Camera-type eye (tissue), 1 donor: ENCODE results near the gene BCDIN3D. TPM values are rescaled to one million over a fixed set of nuclear protein-coding genes. Genes with fewer than 3 reads are reported as not detected.

Experiments used
- total RNA-seq: library from RNA; depleted of rRNA; stranded (reverse); fragments of >200 nt; gene quantifications from one replicate; pipeline ENCODE4 v1.2.3, GENCODE V29; 2014

The BCDIN3D gene, protein sequence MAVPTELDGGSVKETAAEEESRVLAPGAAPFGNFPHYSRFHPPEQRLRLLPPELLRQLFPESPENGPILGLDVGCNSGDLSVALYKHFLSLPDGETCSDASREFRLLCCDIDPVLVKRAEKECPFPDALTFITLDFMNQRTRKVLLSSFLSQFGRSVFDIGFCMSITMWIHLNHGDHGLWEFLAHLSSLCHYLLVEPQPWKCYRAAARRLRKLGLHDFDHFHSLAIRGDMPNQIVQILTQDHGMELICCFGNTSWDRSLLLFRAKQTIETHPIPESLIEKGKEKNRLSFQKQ
- 5.5 TPM for total RNA-seq

DNA sequence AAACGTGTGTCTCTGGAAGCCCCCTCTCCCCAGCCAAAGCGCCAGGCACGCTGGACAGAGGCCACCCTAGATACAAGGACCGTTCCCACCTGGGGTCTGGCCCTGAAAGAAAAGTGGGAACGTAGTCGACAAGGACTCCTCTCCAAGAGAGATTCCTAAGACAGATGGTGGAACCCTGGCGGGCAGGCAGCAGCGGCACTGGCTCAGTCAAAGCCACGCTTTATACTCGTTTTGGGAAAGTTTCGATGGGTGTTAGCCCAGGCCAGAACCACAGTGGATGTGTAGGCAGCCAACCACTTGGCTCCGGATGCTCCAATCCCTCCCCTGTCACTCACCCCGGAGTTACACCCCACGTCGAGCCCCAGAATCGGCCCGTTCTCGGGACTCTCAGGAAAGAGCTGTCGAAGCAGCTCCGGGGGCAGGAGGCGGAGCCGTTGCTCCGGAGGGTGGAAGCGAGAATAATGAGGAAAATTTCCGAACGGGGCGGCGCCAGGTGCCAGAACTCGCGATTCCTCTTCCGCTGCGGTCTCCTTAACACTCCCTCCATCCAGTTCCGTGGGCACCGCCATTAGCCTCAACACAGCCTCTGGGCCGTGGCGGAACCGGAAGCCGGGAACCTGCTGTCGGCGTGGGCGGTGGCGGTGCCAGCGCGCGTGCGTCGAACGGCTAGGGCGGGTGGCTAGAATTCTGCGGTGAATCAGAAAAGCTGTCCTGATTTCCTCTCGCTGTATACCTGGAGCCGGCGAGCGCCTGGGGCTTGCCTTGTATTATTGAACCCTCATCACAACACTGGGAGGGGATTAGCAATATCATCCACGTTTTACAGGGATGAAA is at the start of gene BCDIN3D:
Gene BCDIN3D, minus strand, starts transcription at position 588 of the 834 bp plus-strand sequence. Its CDS starts 19 bp downstream, at position 569.

GRCh38 chr12:49828133-49829091 is 14.5 kb downstream of the BCDIN3D start, which contains the start of gene NCKAP5L:
NCKAP5L (minus strand) TSS chr12:49828413; CDS start chr12:49804044, 24,369 bp downstream.

Other genes starting within 250 kb of the BCDIN3D start
- gene FAM186B, start 237.5 kb downstream of the BCDIN3D start, total RNA-seq: 0.44 TPM
- 27.5 TPM for gene PRPF40B, start 219.5 kb downstream of the BCDIN3D start, total RNA-seq
- 30.1 TPM for gene FMNL3, start 135.7 kb downstream of the BCDIN3D start, total RNA-seq
- 310 TPM for gene TMBIM6, start 101.5 kb downstream of the BCDIN3D start, total RNA-seq
- 22.6 TPM for gene NCKAP5L, start 14.7 kb downstream of the BCDIN3D start, total RNA-seq
- gene FAIM2, start 60.8 kb upstream of the BCDIN3D start, total RNA-seq: 26.3 TPM
- not detected for gene AQP2, start 107.6 kb upstream of the BCDIN3D start, total RNA-seq
- gene AQP5, start 118.8 kb upstream of the BCDIN3D start, total RNA-seq: 82.5 TPM
- 1.9 TPM for gene AQP6, start 129.8 kb upstream of the BCDIN3D start, total RNA-seq
- 49.2 TPM for gene RACGAP1, start 182.4 kb upstream of the BCDIN3D start, total RNA-seq
- 8.0 TPM for gene ASIC1, start 214.5 kb upstream of the BCDIN3D start, total RNA-seq
- 115 TPM for gene SMARCD1, start 242.2 kb upstream of the BCDIN3D start, total RNA-seq